Activated T-cell treated with anti-CD3 and anti-CD28 coated beads, Interleukin-2, amount 50 U/mL, for 24 hours (primary cell): ENCODE data around the gene LRRC74B.
"Not testable (repeated sequence)": the region's sequence is repeated elsewhere in the genome, so short reads cannot be mapped to it uniquely, and the experiment has no call there.

Source experiments
- DNase-seq: peaks from one replicate; pipeline ENCODE4 v3.0.0-alpha.2; 2020
- H3K27ac Mint-ChIP-seq: 2 replicates; pipeline ENCODE4 v1.8.0; 2020; ENCODE audit warnings: mild to moderate bottlenecking, mixed read lengths
- H3K27me3 Mint-ChIP-seq: 2 replicates; pipeline ENCODE4 v1.8.0; 2020; ENCODE audit warnings: mixed read lengths
- H3K36me3 Mint-ChIP-seq: 2 replicates; pipeline ENCODE4 v1.8.0; 2020; ENCODE audit warnings: low read depth, mixed read lengths
- H3K4me1 Mint-ChIP-seq: 2 replicates; pipeline ENCODE4 v1.8.0; 2020; ENCODE audit warnings: low read depth, mixed read lengths
- H3K4me3 Mint-ChIP-seq: 2 replicates; pipeline ENCODE4 v1.8.0; 2020; ENCODE audit warnings: mild to moderate bottlenecking, moderate library complexity, mixed read lengths
- H3K9me3 Mint-ChIP-seq: 2 replicates; pipeline ENCODE4 v1.8.0; 2020; ENCODE audit warnings: mixed read lengths

The LRRC74B gene, protein sequence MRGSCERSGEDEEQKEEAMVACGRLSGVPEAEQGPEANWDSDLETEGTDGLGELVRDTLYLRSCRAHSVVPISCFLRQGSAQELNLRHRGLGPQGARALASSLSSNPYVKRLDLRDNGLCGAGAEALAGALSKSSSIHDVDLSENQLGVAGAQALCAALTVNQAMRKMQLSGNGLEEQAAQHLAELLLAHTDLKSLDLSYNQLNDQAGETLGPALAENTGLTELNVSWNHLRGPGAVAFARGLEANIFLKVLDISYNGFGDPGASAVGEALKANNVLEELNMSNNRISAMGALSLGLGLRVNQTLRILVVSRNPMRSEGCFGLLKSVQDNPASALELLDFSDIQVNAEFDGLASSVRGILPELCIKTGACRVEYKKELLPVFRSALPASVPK

DNA sequence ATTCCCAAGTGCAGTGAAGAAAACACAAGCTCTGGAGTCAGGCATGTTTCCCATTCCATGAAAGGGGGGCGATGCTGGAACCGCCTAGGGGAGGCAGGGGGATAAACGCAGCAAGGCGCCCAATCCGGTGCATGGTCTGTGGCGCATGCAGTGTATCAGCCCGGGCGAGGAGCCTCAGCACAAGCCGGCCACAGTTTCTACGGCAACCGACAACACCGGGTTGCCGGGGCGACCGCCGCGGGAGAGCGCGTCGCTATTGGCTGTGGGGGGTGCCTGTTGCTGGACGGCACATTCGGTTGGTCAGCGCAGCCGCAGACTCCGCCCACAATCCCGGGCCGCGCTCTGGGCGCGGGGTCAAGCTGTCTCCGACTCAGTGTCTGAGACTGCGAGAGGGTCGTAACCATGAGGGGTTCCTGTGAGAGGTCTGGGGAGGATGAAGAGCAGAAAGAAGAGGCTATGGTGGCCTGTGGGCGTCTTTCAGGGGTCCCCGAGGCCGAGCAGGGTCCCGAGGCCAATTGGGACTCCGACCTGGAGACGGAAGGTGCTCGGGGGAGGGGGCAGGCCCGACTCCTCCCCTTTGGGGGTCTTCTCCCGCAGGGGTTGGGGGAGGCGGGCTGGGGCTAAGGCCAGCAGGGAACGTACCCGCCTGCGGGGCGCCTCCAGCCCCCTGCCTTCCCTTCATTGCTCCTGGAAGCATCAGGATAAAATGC lies at the start of gene LRRC74B:
TSS of gene LRRC74B (plus strand) at position 362 of the 710 bp plus-strand sequence. CDS start at position 403, 41 bp downstream.
- DNase-seq = peak; percentile 81
- Mint-ChIP-seq H3K27me3 (peaks cover 31% of the 10 kb centered on the region), H3K4me3 (peak within 1 kb of the TSS; percentile 67), H3K4me1 (peaks cover 22% of the 10 kb centered on the region), H3K27ac (peak within 1 kb of the TSS; percentile 74), H3K36me3 (no peaks in the 10 kb centered on the region), H3K9me3 (no peaks in the 10 kb centered on the region)

DNA sequence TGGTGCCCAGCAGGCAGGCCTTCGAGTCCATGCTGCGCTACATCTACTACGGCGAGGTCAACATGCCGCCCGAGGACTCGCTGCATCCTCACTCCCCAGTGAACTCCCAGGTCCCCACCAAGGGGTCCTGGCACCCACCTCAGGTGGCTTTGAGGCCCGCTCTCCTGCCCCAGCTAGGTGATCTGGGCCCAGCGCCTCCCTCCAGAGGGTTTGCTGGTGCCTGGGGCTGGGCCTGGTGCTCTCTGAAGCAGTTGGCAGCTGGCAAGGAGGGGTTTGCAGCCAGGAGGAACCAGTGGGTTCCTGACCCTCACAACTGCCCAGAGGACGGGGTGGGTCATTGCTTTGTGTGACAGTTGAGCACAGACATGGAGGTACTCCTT lies 49.7 kb upstream of the LRRC74B start:
- Mint-ChIP-seq H3K9me3 (no peaks in the 10 kb centered on the region), H3K27ac (peak overlapping the region; percentile 65), H3K4me1 (peaks cover 19% of the 10 kb centered on the region), H3K27me3 (no peaks in the 10 kb centered on the region), H3K4me3 (no peak overlapping the region), H3K36me3 (peaks cover 88% of the 10 kb centered on the region)
- no peak for DNase-seq

DNA sequence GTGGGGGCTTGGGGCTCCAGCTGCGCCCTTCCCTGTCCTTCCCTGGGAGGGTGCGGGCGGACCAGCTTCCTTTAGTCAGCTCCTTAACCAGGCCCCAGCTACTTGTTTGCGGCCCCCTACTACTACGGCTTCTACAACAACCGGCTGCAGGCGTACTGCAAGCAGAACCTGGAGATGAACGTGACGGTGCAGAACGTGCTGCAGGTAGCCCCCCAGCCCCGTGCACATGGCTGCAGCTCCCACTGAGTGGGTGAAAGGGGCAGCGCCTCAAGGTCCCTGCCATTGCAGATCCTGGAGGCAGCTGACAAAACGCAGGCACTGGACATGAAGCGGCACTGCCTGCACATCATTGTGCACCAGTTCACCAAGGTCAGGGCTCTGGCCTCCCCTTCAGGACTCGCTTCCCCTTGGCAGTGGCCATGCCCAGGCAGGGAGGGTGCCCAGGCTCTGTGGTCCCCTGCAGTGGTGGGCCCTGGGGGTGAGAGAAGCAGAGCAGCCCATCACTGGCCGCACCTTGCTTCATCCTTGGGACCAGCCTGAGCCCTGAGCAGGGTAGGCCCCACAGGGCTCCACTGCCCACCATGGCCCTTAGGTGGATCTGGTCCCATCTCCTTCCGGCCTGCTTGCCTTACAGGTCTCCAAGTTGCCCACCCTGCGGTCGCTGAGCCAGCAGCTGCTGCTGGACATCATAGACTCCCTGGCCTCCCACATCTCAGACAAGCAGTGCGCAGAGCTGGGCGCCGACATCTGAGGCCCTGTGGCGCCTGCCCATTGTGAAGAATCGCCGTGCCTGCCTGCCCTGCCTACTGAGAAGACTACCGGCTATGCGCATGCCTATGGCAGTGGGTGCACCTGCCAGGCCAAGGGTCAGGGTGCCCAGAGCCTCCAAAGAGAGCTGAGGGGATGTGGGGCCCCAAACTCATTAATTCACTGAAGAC lies 48.9 kb upstream of the LRRC74B start:
- peak overlapping the region; percentile 44 for H3K27ac Mint-ChIP-seq
- DNase-seq = no peak
- H3K36me3 Mint-ChIP-seq = peaks cover 86% of the 10 kb centered on the region
- H3K9me3 Mint-ChIP-seq = no peaks in the 10 kb centered on the region
- no peaks in the 10 kb centered on the region for H3K27me3 Mint-ChIP-seq
- H3K4me1 Mint-ChIP-seq = peaks cover 23% of the 10 kb centered on the region
- H3K4me3 Mint-ChIP-seq = no peak overlapping the region

DNA sequence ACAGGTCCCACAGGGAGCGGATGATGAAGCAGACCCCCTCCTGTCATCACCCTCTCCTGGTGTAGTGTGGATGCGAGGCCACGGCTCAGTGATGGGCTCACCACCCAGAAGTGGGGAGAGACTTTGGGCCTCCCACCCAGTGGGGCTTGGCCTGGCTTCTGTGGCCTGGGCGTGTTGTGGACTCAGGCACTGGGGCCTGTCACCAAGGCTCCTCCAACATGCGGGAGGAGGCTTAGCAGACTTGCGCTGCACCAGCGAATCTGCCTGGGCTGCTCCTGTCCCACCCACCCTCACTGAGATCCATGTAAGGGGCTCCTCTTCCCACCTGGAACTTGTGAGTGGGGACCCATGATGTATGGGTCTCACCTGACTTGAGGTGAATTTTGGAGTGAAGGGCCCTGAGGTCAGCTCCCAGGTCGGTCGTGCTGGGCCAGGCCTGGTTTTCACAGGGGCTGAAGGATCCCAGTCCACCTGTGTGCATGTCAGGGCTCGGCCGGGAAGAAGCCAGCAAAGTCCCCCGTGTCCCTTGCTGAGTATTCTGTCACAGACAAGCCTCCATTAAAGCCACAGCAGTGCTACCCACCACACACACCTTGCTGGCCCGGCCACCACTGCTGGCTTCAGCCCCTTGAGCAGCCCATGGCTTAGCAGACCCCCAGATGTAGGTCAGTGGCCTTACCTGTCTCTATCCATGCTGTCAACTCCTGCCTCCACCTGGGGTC lies 48.0 kb upstream of the LRRC74B start:
- Mint-ChIP-seq H3K27me3 (no peaks in the 10 kb centered on the region), H3K4me3 (no peak overlapping the region), H3K36me3 (peaks cover 84% of the 10 kb centered on the region), H3K4me1 (peaks cover 23% of the 10 kb centered on the region), H3K27ac (peak overlapping the region; percentile 99), H3K9me3 (no peaks in the 10 kb centered on the region)
- no peak for DNase-seq

DNA sequence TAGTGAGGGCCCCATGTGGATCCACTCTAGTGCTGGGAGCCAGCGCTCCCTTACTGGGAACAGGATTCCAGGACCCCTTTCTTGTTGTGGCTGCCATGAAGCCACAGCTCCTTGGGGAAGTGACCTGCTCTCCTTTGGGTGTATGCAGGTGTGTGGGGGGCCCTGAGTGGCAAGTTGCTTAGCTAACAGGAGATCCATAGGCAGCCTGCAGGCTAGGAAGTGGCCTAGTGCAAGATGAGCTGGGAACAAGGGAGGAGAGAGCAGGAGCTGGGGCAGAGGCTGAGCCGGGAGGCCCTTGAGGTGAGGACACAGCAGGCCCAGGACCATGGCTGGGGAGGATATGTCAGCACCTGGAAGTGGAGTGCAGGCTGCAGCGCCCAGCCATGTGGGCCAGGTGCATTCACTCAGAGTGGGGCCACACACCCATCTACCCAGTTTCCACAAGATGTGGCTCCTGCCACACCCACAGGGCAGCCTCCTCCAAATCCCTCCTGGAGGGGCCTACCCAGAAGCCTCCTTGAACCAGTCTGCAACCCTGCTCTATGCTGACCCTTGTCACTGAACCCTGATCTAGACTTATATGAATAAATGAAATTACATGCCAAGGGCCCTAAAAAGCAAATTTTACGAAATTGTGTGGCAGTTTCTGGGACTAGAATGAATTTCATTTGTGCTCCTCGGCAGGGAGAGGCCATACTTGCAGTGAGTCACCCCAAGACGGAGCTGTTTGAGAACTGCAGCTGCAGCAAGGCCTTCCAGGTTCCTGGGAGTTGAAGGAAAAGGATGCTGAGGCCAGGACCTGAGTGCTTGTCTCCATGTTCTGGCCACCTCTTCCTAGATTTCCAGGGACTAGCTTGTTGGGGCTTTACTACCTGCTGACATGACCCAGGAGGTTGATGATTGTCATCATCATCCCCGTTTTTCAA lies 47.1 kb upstream of the LRRC74B start:
- peak overlapping the region; percentile 99 for H3K27ac Mint-ChIP-seq
- peaks cover 80% of the 10 kb centered on the region for H3K36me3 Mint-ChIP-seq
- peak; percentile 41 for DNase-seq
- H3K4me3 Mint-ChIP-seq = peak overlapping the region; percentile 35
- H3K9me3 Mint-ChIP-seq = no peaks in the 10 kb centered on the region
- H3K4me1 Mint-ChIP-seq = peaks cover 31% of the 10 kb centered on the region
- H3K27me3 Mint-ChIP-seq = no peaks in the 10 kb centered on the region

DNA sequence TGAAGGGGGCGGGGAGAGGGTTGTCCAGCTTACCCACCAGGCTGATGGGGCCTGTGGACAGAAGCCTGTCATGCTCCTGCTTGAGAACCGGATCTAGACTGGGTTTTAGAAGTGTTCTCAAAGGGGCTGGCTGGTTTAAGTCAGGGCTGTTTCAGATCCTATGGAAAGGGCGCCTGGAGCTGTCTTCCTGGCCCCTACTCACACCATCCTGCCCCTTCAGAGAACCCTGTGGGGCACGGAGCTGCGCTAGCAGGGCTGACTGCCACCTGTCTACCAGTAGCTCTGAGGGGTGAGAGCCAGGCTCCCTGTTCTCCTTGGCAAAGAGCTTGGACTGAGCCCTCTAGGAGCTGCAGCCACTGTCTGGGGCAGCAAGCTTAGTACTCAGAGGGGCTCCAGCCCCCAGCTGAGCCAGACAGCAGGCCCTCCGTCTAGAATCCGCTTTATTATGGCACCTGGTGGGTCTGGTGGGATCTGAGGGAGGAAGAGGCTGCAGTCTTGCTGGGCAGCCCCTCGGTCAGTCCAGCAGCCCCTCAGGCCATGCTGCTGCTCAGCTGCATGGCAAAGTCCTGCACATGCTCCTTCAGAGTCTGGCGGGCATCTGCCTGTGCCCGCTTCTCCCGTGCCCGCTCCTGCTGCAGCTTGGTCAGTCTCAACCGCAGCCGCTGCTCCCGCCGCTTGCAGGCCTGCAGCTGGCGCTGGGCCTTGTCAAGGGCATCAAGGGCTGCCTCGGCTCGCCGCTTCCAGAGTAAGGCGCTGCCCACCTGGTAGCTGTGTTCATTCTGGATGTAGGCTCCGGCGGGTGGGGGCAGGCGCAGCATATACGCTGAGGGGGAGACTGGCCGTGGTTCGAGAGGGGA lies 46.2 kb upstream of the LRRC74B start:
- Mint-ChIP-seq H3K4me1 (peaks cover 37% of the 10 kb centered on the region), H3K9me3 (no peaks in the 10 kb centered on the region), H3K27me3 (no peaks in the 10 kb centered on the region), H3K36me3 (peaks cover 78% of the 10 kb centered on the region), H3K4me3 (peak overlapping the region; percentile 94), H3K27ac (peak overlapping the region; percentile 99)
- no peak for DNase-seq

DNA sequence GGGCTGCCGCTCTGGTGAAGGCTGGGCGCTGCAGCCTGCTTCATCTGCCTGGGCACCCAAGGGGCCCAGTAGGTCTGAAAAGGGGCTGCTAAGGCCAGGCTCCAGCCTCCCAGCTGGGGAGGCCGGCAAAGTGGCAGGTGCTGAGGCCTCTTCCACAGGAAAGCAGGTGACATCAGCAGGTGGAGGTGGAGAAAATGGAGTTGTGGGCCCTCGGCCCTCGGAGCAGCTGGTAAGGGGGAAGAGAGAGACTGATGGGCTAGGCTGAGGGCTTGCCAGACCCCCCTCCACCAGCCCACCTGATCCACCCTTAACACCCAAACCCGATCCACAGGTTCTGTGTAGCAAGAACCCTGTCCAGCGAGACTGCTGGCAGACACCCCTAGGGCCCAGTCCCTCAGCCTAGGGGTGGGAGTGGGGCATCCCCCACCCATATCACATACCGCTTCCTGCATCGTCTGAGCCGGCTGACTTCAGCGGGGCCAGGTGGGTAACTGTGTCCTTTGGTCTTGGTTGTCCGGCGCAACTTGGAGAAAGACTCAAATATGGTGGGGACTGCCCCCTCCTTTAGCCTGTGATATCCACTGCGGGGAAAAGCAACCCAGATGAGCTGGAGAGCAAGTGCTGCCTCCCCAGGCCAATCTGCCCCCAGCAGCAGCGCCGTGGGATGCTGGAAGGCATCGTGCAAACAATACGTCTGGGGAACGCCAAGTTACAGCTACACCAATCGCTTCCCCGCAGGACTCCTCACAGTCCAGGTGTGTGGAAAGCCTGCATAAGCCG lies 45.3 kb upstream of the LRRC74B start:
- Mint-ChIP-seq H3K36me3 (peaks cover 72% of the 10 kb centered on the region), H3K27ac (peak overlapping the region; percentile 99), H3K4me1 (peaks cover 37% of the 10 kb centered on the region), H3K27me3 (no peaks in the 10 kb centered on the region), H3K4me3 (peak overlapping the region; percentile 94), H3K9me3 (no peaks in the 10 kb centered on the region)
- no peak for DNase-seq

DNA sequence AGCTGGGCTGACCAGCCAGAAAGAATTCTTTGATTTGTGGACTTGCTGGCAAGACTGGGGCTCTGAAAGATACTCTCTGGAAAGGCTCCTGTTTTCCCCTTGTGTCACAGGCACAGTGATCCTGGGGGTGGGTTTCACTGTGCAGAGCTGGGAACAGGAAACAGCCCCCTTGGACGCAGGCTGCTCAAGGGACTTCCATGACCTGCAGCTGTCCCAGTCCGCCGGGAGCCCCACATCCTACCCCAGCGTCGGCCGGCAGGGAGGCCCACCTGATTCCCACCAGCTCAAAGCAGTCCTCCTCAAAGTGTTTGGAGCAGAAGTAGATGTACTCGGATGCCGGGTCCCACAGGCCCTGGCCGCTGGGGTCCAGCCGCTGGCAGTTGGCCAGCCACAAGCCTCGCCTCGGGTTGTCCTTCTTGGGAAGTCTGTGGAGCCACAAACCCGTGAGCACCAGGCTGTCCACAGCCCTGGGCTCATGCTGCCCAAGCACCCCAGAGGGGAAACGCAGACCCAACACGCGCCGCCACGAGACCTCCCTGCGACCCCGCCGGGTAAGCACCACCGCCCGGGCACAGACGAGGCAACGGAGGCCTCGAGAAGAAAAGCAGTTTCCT lies 44.7 kb upstream of the LRRC74B start:
- Mint-ChIP-seq H3K4me3 (peak overlapping the region; percentile 94), H3K27ac (peak overlapping the region; percentile 99), H3K9me3 (no peaks in the 10 kb centered on the region), H3K27me3 (no peaks in the 10 kb centered on the region), H3K4me1 (peaks cover 37% of the 10 kb centered on the region), H3K36me3 (peaks cover 66% of the 10 kb centered on the region)
- no peak for DNase-seq

DNA sequence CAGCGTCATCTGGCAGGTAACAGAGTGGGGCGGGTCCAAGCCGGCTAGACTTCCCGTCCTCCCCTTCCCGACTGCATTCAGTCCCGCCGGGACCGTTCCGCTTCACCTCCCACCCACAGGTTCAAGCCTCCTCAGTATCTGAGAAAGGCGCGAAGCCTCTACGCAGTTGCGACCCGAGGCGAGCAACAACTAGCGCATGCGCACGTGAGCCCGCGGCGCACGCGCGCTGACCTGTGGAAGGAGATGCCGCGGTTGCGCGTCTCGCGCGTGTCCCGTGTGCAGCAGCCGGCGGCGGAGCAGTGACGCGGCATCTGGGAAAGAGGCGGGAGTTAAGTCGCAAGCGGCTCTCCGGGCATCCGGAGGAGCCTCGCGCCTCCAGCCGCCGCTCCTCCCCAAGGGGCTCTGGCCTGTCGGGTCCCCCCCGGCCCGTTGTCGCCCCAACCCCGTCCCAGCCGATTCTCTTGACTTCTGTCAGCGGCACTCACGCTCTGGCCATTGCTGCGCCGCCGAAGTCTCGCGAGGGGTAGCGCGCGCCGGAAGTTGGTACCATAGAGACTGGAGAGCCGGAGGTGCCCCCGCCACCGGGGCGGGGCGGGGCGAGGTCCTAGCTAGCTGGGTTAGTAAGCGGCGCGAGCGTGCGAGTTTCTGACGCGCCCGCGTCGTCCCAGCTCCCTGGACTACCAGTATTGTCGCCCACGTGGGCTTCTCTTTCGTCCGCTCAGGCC lies 44.0 kb upstream of the LRRC74B start, which contains the start of gene THAP7:
TSS of gene THAP7 (minus strand) at position 518 of the 725 bp plus-strand sequence. CDS start at position 311, 207 bp downstream.
- DNase-seq = peak; percentile 98
- H3K4me3 Mint-ChIP-seq = peak within 1 kb of the TSS; percentile 94
- H3K4me1 Mint-ChIP-seq = peaks cover 37% of the 10 kb centered on the region
- H3K27ac Mint-ChIP-seq = peak within 1 kb of the TSS; percentile 99
- no peaks in the 10 kb centered on the region for H3K9me3 Mint-ChIP-seq
- H3K27me3 Mint-ChIP-seq = no peaks in the 10 kb centered on the region
- H3K36me3 Mint-ChIP-seq = peaks cover 60% of the 10 kb centered on the region

DNA sequence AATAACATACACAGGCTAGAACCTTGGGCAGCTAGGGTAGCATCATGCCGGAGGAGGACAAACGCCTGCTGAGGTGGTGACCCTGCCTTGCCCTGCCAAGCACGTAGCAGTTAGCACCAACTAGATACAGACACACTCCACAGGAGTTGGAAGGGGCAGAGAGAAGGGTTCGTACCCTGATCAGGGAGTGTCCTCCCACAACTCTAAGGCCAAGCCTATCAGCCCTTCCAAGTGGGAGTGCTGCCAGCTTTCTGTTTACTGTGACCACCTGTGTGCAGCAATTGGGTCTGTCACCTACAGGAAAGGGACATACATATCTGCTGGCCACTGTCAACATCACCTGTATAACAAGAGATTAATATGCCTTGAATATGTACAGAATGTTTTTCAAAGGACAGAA lies 42.0 kb upstream of the LRRC74B start:
- H3K27ac Mint-ChIP-seq = peak overlapping the region; percentile 99
- peaks cover 35% of the 10 kb centered on the region for H3K4me1 Mint-ChIP-seq
- DNase-seq = no peak

DNA sequence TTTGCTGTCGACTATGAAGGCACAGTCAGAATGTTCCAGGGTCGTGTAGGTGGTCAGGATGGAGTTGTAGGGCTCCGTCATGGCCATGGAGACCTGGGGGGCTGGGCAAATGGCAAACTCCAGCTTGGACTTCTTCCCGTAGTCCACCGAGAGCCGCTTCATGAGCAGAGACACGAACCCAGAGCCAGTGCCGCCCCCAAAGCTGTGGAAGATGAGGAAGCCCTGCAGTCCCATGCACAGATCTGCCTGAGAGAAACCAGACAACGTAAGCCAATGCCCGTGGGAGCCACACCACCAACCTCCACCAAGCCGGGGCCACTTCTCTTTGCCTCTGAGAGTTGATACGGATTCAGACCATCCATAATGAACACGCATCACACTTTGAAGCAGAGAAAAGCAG lies 36.5 kb upstream of the LRRC74B start:
- H3K4me1 Mint-ChIP-seq, H3K9me3 Mint-ChIP-seq, H3K36me3 Mint-ChIP-seq, H3K27me3 Mint-ChIP-seq, H3K27ac Mint-ChIP-seq, H3K4me3 Mint-ChIP-seq, DNase-seq: not testable (repeated sequence)

More for the DNA sequence above, 42.0 kb upstream of the LRRC74B start:
- Mint-ChIP-seq H3K9me3 (no peaks in the 10 kb centered on the region), H3K27me3 (no peaks in the 10 kb centered on the region), H3K4me3 (peak overlapping the region; percentile 94), H3K36me3 (peaks cover 42% of the 10 kb centered on the region)
